Colonic mucosa (tissue), 4 donors: Measurements from ENCODE around the gene POLRMT. TPM values are rescaled to one million over a fixed set of nuclear protein-coding genes. Genes with fewer than 3 reads are reported as not detected.

Experiments
- DNase-seq: peaks from one replicate; pipeline ENCODE4 v3.0.0-alpha.2; 2020
- H3K27ac ChIP-seq: fragments of 200-600 bp; one replicate; pipeline ENCODE4 v1.8.0; 2021
- H3K27me3 ChIP-seq: fragments of 200-600 bp; one replicate; pipeline ENCODE4 v1.8.0; 2021
- H3K36me3 ChIP-seq: fragments of 200-600 bp; one replicate; pipeline ENCODE4 v1.8.0; 2021
- H3K4me1 ChIP-seq: fragments of 200-600 bp; one replicate; pipeline ENCODE4 v1.8.0; 2021; ENCODE audit warnings: mild to moderate bottlenecking
- H3K4me3 ChIP-seq: fragments of 200-600 bp; one replicate; pipeline ENCODE4 v1.8.0; 2021
- H3K9ac ChIP-seq, 2 donors: one replicate each; pipeline ENCODE4 v1.7.0; 2013; ENCODE audit warnings: control low read depth in 2 of 2, low read depth in 2 of 2, low read length in 2 of 2
- H3K9me3 ChIP-seq: fragments of 200-600 bp; one replicate; pipeline ENCODE4 v1.8.0; 2021
- CTCF ChIP-seq: fragments of 200-600 bp; IDR thresholded peaks from one replicate; pipeline ENCODE4 v1.8.0; 2022; ENCODE audit warnings: antibody characterized with exemption, mild to moderate bottlenecking
- intact Hi-C: fragments of 100-400 bp; cut with DNase I; formaldehyde crosslinking; loops from one replicate; pipeline ENCODE4 v1.14.1; 2022
- total RNA-seq, 2 donors: library from RNA; stranded (reverse); fragmentation: NEBNext Ultra II Directional in 1 of 2; extraction: Animal tissue kit (Norgen Biotek cat#: 25700) in 1 of 2; gene quantifications; one replicate each; pipeline ENCODE4 v1.2.1, GENCODE V29; 2021
- donor health status: healthy.
- donor health status: DM: no; HTN: no; CAD: no.
- donor health status: DM: no; HTN: no; CAD: no.

Gene POLRMT
- total RNA-seq, 2 donors from 2014 or later, result 50.2 to 77.3 TPM

GRCh38 chr19:567296-567900 is 65.9 kb downstream of the POLRMT start:
- no peak for TF ChIP-seq CTCF

More at GRCh38 chr19:567296-567900, 65.9 kb downstream of the POLRMT start:
- no peaks in the 10 kb centered on the region for H3K9me3 ChIP-seq
- no peak overlapping the region for H3K27ac ChIP-seq
- H3K4me3 ChIP-seq, result no peak overlapping the region
- H3K4me1 ChIP-seq, result no peaks in the 10 kb centered on the region
- H3K9ac ChIP-seq, result no peak overlapping the region
- intact Hi-C loops, result no loop called here
- no peaks in the 10 kb centered on the region for H3K27me3 ChIP-seq
- no peaks in the 10 kb centered on the region for H3K36me3 ChIP-seq
- DNase-seq, result no peak

Other genes starting within 250 kb of the POLRMT start
- under 1 TPM; 0.52 to 0.96 TPM for gene C2CD4C, start 224.4 kb downstream of the POLRMT start, total RNA-seq
- gene SHC2, start 172.5 kb downstream of the POLRMT start, total RNA-seq, result 1 to 10 TPM; 2.7 to 9.5 TPM
- gene MADCAM1, start 137.1 kb downstream of the POLRMT start, total RNA-seq, result 1 to 10 TPM; 4.5 to 7.3 TPM
- 10 to 100 TPM; 13.3 to 14.4 TPM for gene TPGS1, start 126.0 kb downstream of the POLRMT start, total RNA-seq
- gene CDC34, start 101.8 kb downstream of the POLRMT start, total RNA-seq, result 10 to 100 TPM; 60.7 to 93.4 TPM
- gene GZMM, start 89.5 kb downstream of the POLRMT start, total RNA-seq, result 1 to 10 TPM in 1 of 2 donors, under 1 TPM in 1; 0.61 to 1.0 TPM
- 1,000 to 10,000 TPM in 1 of 2 donors, 100 to 1,000 TPM in 1; 920 to 1,084 TPM for gene BSG, start 60.9 kb downstream of the POLRMT start, total RNA-seq
- gene HCN2, start 43.7 kb downstream of the POLRMT start, total RNA-seq, result under 1 TPM; 0.17 to 0.40 TPM
- not detected for gene FGF22, start 6.3 kb upstream of the POLRMT start, total RNA-seq
- gene RNF126, start 29.7 kb upstream of the POLRMT start, total RNA-seq, result 10 to 100 TPM; 54.6 to 74.7 TPM
- 10 to 100 TPM in 1 of 2 donors, 1 to 10 TPM in 1; 4.5 to 10.1 TPM for gene FSTL3, start 42.9 kb upstream of the POLRMT start, total RNA-seq
- not detected for gene PRSS57, start 61.9 kb upstream of the POLRMT start, total RNA-seq
- 10 to 100 TPM in 1 of 2 donors, 1 to 10 TPM in 1; 3.9 to 13.5 TPM for gene PALM, start 75.4 kb upstream of the POLRMT start, total RNA-seq
- gene MISP, start 117.6 kb upstream of the POLRMT start, total RNA-seq, result 100 to 1,000 TPM; 285 to 320 TPM
- 100 to 1,000 TPM; 284 to 457 TPM for gene PTBP1, start 163.9 kb upstream of the POLRMT start, total RNA-seq
- under 1 TPM in 1 of 2 donors, not detected in 1; 0.22 TPM for gene PLPPR3, start 188.4 kb upstream of the POLRMT start, total RNA-seq
- gene AZU1, start 194.3 kb upstream of the POLRMT start, total RNA-seq, result under 1 TPM in 1 of 2 donors, not detected in 1; 0.27 TPM
- gene PRTN3, start 207.5 kb upstream of the POLRMT start, total RNA-seq, result not detected
- gene ELANE, start 218.8 kb upstream of the POLRMT start, total RNA-seq, result not detected
- gene CFD, start 226.1 kb upstream of the POLRMT start, total RNA-seq, result 10 to 100 TPM; 42.2 to 55.3 TPM